ENCODE results near the gene SLCO6A1. TPM values are rescaled to one million over a fixed set of nuclear protein-coding genes. Genes with fewer than 3 reads are reported as not detected.

The SLCO6A1 gene
- total RNA-seq, 1 donor = under 0.01 TPM

DNA sequence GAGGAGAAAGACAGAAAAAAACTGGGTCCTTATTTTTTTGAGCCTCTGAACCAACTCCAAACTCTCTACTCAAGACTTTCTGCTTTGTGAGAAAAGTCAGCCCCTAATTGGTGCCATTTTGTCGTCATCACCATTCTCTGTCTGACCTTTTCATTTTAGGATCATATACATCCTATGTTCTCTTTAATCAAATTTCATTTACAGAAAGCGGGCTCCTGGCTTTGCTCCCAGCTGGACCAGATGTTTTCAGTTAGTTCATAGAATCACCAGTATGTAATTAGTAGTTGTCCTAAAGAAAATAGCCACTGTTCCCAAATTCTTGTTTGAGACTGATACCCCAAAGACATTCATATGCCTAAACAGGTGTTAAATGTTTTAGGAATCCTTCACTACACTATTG, 174.1 kb downstream of the SLCO6A1 start:
- TF ChIP-seq, protein P1, sequence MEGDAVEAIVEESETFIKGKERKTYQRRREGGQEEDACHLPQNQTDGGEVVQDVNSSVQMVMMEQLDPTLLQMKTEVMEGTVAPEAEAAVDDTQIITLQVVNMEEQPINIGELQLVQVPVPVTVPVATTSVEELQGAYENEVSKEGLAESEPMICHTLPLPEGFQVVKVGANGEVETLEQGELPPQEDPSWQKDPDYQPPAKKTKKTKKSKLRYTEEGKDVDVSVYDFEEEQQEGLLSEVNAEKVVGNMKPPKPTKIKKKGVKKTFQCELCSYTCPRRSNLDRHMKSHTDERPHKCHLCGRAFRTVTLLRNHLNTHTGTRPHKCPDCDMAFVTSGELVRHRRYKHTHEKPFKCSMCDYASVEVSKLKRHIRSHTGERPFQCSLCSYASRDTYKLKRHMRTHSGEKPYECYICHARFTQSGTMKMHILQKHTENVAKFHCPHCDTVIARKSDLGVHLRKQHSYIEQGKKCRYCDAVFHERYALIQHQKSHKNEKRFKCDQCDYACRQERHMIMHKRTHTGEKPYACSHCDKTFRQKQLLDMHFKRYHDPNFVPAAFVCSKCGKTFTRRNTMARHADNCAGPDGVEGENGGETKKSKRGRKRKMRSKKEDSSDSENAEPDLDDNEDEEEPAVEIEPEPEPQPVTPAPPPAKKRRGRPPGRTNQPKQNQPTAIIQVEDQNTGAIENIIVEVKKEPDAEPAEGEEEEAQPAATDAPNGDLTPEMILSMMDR (IDR thresholded peaks at IDR 0.05; ENCODE audit: insufficient read depth, low read depth, low read length) = no peak
- no peak overlapping the region for H3K4me3 ChIP-seq (ENCODE audit: low read depth, low read length)
- DNase-seq (ENCODE audit: low read depth) = no peak

Other genes starting within 250 kb of the SLCO6A1 start
- gene SLCO4C1, start 202.7 kb downstream of the SLCO6A1 start, total RNA-seq = under 0.01 TPM in 2 replicates

Data from fibroblast of villous mesenchyme (primary cell).